IMR-90 (cell line): ENCODE results near the gene CLK3. TPM values are rescaled to one million over a fixed set of nuclear protein-coding genes. Genes with fewer than 3 reads are reported as not detected.
A peak's percentile ranks its signal among the peaks of the same experiment; 100 is the strongest.

Experiments used
- ATAC-seq: fragments of 200-7000 bp; cut with Tn5 transposase; 2 replicates; pipeline ENCODE4 v1.9.1; 2020; ENCODE audit warnings: low read depth, mild to moderate bottlenecking, moderate library complexity
- BruUV-seq: library from RNA; stranded (reverse); fragments of 400-500 nt; replicated peaks from 2 replicates; lab custom pipeline; 2021; lab: Mats Ljungman, UMichigan
- CTCF ChIA-PET: fragments of 300-600 bp; formaldehyde crosslinking; extraction: SDS; loops from one replicate; lab custom pipeline; 2021; ENCODE audit warnings: antibody characterized with exemption; lab: Yijun Ruan, JAX
- POLR2A ChIA-PET: fragments of 300-600 bp; sonication (Branson Sonifier 250); formaldehyde crosslinking; loops from one replicate; lab custom pipeline; 2022; ENCODE audit warnings: antibody characterized with exemption; ENCODE audit not compliant: unreplicated experiment; lab: Charles Lee
- DNase-seq: peaks from one replicate; pipeline ENCODE4 v3.0.0; 2013
- H2AFZ ChIP-seq: replicated peaks from 2 replicates; pipeline ENCODE3; 2013; ENCODE audit warnings: low read length, mild to moderate bottlenecking; ENCODE audit not compliant: poor library complexity
- H2AK5ac ChIP-seq: 2 replicates; pipeline ENCODE4 v1.6.1; 2013; ENCODE audit warnings: low read depth, low read length, inconsistent platforms
- H2AK9ac ChIP-seq: replicated peaks from 2 replicates; pipeline ENCODE3; 2013; ENCODE audit warnings: mild to moderate bottlenecking, low read depth, low read length, moderate library complexity; ENCODE audit not compliant: poor library complexity
- H2BK120ac ChIP-seq: 2 replicates; pipeline ENCODE4 v1.6.1; 2013; ENCODE audit warnings: low read depth, low read length, inconsistent platforms
- H2BK15ac ChIP-seq: 3 replicates; pipeline ENCODE4 v1.6.1; 2013; ENCODE audit warnings: low read depth, low read length, inconsistent platforms
- H2BK20ac ChIP-seq: 2 replicates; pipeline ENCODE4 v1.6.1; 2013; ENCODE audit warnings: low read depth, mild to moderate bottlenecking, inconsistent platforms, low read length, moderate library complexity
- H2BK5ac ChIP-seq: 2 replicates; pipeline ENCODE4 v1.6.1; 2013; ENCODE audit warnings: mild to moderate bottlenecking, low read depth, low read length, inconsistent platforms; ENCODE audit not compliant: poor library complexity, severe bottlenecking
- H3K14ac ChIP-seq: replicated peaks from 2 replicates; pipeline ENCODE4 v1.6.1; 2013; ENCODE audit warnings: low read depth, low read length, inconsistent platforms
- H3K18ac ChIP-seq: 2 replicates; pipeline ENCODE4 v1.6.1; 2013; ENCODE audit warnings: low read depth, low read length, control low read depth
- H3K23ac ChIP-seq: 2 replicates; pipeline ENCODE4 v1.6.1; 2013; ENCODE audit warnings: low read depth, low read length, inconsistent platforms
- H3K27ac ChIP-seq: 2 replicates; pipeline ENCODE4 v1.5.1; 2013; ENCODE audit warnings: mild to moderate bottlenecking, control low read depth, low read length; ENCODE audit not compliant: insufficient read depth
- H3K27me3 ChIP-seq: 2 replicates; pipeline ENCODE4 v1.6.1; 2013; ENCODE audit warnings: low read length; ENCODE audit not compliant: control insufficient read depth, insufficient read depth
- H3K36me3 ChIP-seq: 2 replicates; pipeline ENCODE4 v1.6.1; 2013; ENCODE audit warnings: low read length, mixed read lengths; ENCODE audit not compliant: control insufficient read depth, insufficient read depth
- H3K4ac ChIP-seq: 2 replicates; pipeline ENCODE4 v1.6.1; 2013; ENCODE audit warnings: low read depth, low read length, inconsistent platforms
- H3K4me1 ChIP-seq: 2 replicates; pipeline ENCODE4 v1.6.1; 2013; ENCODE audit warnings: low read length, mixed read lengths; ENCODE audit not compliant: control insufficient read depth, insufficient read depth
- H3K4me2 ChIP-seq: 2 replicates; pipeline ENCODE4 v1.6.1; 2013; ENCODE audit warnings: low read depth, mild to moderate bottlenecking, control low read depth, low read length, moderate library complexity
- H3K4me3 ChIP-seq: 2 replicates; pipeline ENCODE4 v1.5.1; 2013; ENCODE audit warnings: low read depth, mild to moderate bottlenecking, control low read depth, low read length, moderate library complexity; ENCODE audit not compliant: insufficient read depth
- H3K56ac ChIP-seq: 2 replicates; pipeline ENCODE4 v1.6.1; 2013; ENCODE audit warnings: low read length, inconsistent platforms; ENCODE audit not compliant: insufficient read depth; ENCODE audit errors: extremely low read depth
- H3K79me1 ChIP-seq, 2 experiments: 2 replicates each; pipeline ENCODE4 v1.6.1; 2013; ENCODE audit warnings: low read length in 2 of 2, inconsistent platforms in 1 of 2, low read depth in 1 of 2
- H3K9ac ChIP-seq: 2 replicates; pipeline ENCODE4 v1.6.1; 2013; ENCODE audit warnings: low read depth, low read length, control low read depth
- H3K9me1 ChIP-seq: 2 replicates; pipeline ENCODE4 v1.6.1; 2013; ENCODE audit warnings: low read length, inconsistent platforms; ENCODE audit not compliant: insufficient read depth
- H3K9me3 ChIP-seq: 2 replicates; pipeline ENCODE4 v1.6.1; 2013; ENCODE audit warnings: low read length; ENCODE audit not compliant: control insufficient read depth, insufficient read depth
- H4K20me1 ChIP-seq: 2 replicates; pipeline ENCODE4 v1.6.1; 2013; ENCODE audit warnings: low read length, inconsistent platforms; ENCODE audit not compliant: insufficient read depth
- H4K5ac ChIP-seq: 2 replicates; pipeline ENCODE4 v1.6.1; 2013; ENCODE audit warnings: mild to moderate bottlenecking, low read depth, low read length, control low read depth
- H4K8ac ChIP-seq, 2 experiments: 2 replicates each; pipeline ENCODE4 v1.6.1; 2013; ENCODE audit warnings: low read depth in 2 of 2, low read length in 2 of 2, control low read depth in 1 of 2, inconsistent platforms in 1 of 2
- H4K91ac ChIP-seq: 2 replicates; pipeline ENCODE4 v1.6.1; 2013; ENCODE audit warnings: low read depth, low read length, inconsistent platforms; ENCODE audit not compliant: insufficient read depth
- MAFK ChIP-seq: IDR thresholded peaks from 2 replicates; pipeline ENCODE4 v1.6.1; 2012; ENCODE audit warnings: low read depth, low read length, improper control_type of control experiment
- POLR2A ChIP-seq: IDR thresholded peaks from 2 replicates; pipeline ENCODE4 v1.6.1; 2012; ENCODE audit warnings: mild to moderate bottlenecking, low read depth, low read length
- WGBS, 2 experiments: methylation state at CpG; one replicate each; pipeline versions ENCODE4 v1.1.5 to v1.1.7; 2013; ENCODE audit warnings: missing lambda C conversion rate in 2 of 2; ENCODE audit not compliant: insufficient read length in 1 of 2; ENCODE audit errors: extremely low coverage in 2 of 2; 5-methylcytosine and 5-hydroxymethylcytosine counted together
- dilution Hi-C: fragments of 300-500 bp; cut with HindIII; formaldehyde crosslinking; loops from one replicate; pipeline ENCODE4 v1.14.3; 2018; ENCODE audit warnings: low sequenced_read_pairs; ENCODE audit not compliant: unreplicated experiment
- in situ Hi-C: fragments of 300-500 bp; cut with MboI; formaldehyde crosslinking; loops from 3 replicates; pipeline ENCODE4 v1.14.3; 2019; ENCODE audit warnings: low sequenced_read_pairs, inconsistent platforms, mixed read lengths
- intact Hi-C: fragments of 100-400 bp; cut with micrococcal nuclease; formaldehyde crosslinking; loops from 2 replicates; pipeline ENCODE4 v1.10.0; 2022
- polyA plus RNA-seq, 3 experiments: library from polyadenylated mRNA; depleted of rRNA; stranded (reverse); fragments of >200 nt; gene quantifications; 2 replicates each; pipeline ENCODE4 v1.2.3, GENCODE V29; 2012; ENCODE audit warnings: low replicate concordance in 1 of 3
- total RNA-seq: library from RNA; depleted of rRNA; stranded (reverse); fragments of >200 nt; gene quantifications from 2 replicates; pipeline ENCODE4 v1.2.3, GENCODE V29; 2012

CLK3 gene
- total and polyA plus RNA-seq, 2 of the 4 experiments (the other 2 are of a cell fraction) = 84.7 to 117 TPM

DNA sequence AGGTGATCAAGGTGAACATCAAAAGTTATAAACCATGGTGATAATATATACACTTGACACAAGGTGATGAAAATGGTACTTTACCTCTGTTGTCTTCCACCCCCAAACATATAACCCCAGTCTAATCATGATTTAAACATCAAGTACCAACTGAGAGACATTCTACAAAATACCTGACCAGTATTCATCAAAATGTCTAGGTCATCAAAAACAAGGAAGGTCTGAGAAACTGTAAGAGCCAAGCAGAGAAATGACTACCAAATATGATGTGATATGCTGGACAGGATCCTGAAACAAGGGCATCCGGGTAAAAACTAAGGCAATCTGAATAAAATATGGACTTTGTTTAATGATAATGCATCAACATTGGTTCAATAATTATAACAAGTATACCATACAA is 52.3 kb downstream of the CLK3 start:
- Histone ChIP-seq H3K14ac (no peak overlapping the region), H3K9me1 (peaks cover 9% of the 10 kb centered on the region), H3K4me2 (no peak overlapping the region), H3K18ac (no peak overlapping the region), H2AK9ac (no peak overlapping the region), H3K4me1 (peaks cover 6% of the 10 kb centered on the region), H3K79me1 (peaks cover 13 to 42% of the 10 kb centered on the region in 2 experiments), H4K20me1 (peaks cover 37% of the 10 kb centered on the region), H3K9ac (no peak overlapping the region), H2BK120ac (no peak overlapping the region), H2AK5ac (no peak overlapping the region), H3K56ac (no peak overlapping the region), H2BK5ac (no peak overlapping the region), H3K9me3 (no peaks in the 10 kb centered on the region), H3K27me3 (no peaks in the 10 kb centered on the region), H4K5ac (no peak overlapping the region), H3K27ac (no peak overlapping the region), H3K23ac (no peak overlapping the region), H4K91ac (no peak overlapping the region), H3K36me3 (peaks cover 19% of the 10 kb centered on the region), H2AFZ (no peak overlapping the region), H3K4me3 (no peak overlapping the region), H3K4ac (no peak overlapping the region), H2BK15ac (no peak overlapping the region), H4K8ac (no peak overlapping the region), H2BK20ac (no peak overlapping the region)
- DNase-seq (no peak), ATAC-seq (no peak)
- CTCF ChIA-PET = no interaction called here
- dilution Hi-C loops = no loop called here
- in situ Hi-C loops = no loop called here
- TF ChIP-seq MAFK (peak; percentile 78), POLR2A (no peak)
- POLR2A ChIA-PET = no interaction called here
- WGBS, 2 experiments = no CpG with 5 or more reads among the region's 1 CpG
- intact Hi-C loops = no loop called here
- BruUV-seq = no TSS peak
